ENCODE data around the gene EML1.

- TF ChIP-seq CTCF (conservative IDR thresholded peaks at IDR 0.05; ENCODE audit: low read length) (no peak), EZH2phosphoT487 (IDR thresholded peaks at IDR 0.05; ENCODE audit: borderline replicate concordance, low read depth, low read length) (no peak)
These were observed 47.1 kb downstream of the EML1 start for GRCh38 chr14:99840265-99840664.
